H9 (cell line): ENCODE data around the gene SLC12A5. TPM values are rescaled to one million over a fixed set of nuclear protein-coding genes. Genes with fewer than 3 reads are reported as not detected.

ENCODE experiments used
- DNase-seq: peaks from one replicate; pipeline ENCODE4 v3.0.0-alpha.2; 2017
- H2AFZ ChIP-seq: one replicate; pipeline ENCODE4 v1.6.1; 2013; ENCODE audit warnings: mild to moderate bottlenecking, low read length, control low read depth, moderate library complexity
- H2AK5ac ChIP-seq: 2 replicates; pipeline ENCODE4 v1.6.1; 2013; ENCODE audit warnings: low read length, control low read depth, mixed read lengths; ENCODE audit not compliant: insufficient read length
- H2BK120ac ChIP-seq: one replicate; pipeline ENCODE4 v1.6.1; 2013; ENCODE audit warnings: low read depth, mild to moderate bottlenecking, low read length, control low read depth, inconsistent platforms; ENCODE audit not compliant: poor library complexity, severe bottlenecking
- H2BK12ac ChIP-seq: 2 replicates; pipeline ENCODE4 v1.6.1; 2013; ENCODE audit warnings: low read length, control low read depth, mixed read lengths, low read depth; ENCODE audit not compliant: insufficient read length
- H2BK15ac ChIP-seq: 2 replicates; pipeline ENCODE4 v1.6.1; 2013; ENCODE audit warnings: low read depth, low read length, control low read depth
- H2BK20ac ChIP-seq: one replicate; pipeline ENCODE4 v1.6.1; 2013; ENCODE audit warnings: low read depth, mild to moderate bottlenecking, low read length, control low read depth, inconsistent platforms; ENCODE audit not compliant: poor library complexity, severe bottlenecking
- H2BK5ac ChIP-seq: 2 replicates; pipeline ENCODE4 v1.6.1; 2013; ENCODE audit warnings: low read length, control low read depth, mixed read lengths; ENCODE audit not compliant: insufficient read length
- H3K14ac ChIP-seq: 2 replicates; pipeline ENCODE4 v1.6.1; 2013; ENCODE audit warnings: low read length, control low read depth; ENCODE audit not compliant: insufficient read depth
- H3K18ac ChIP-seq: 2 replicates; pipeline ENCODE4 v1.6.1; 2013; ENCODE audit warnings: low read depth, mild to moderate bottlenecking, mixed read lengths, low read length, control low read depth; ENCODE audit not compliant: insufficient read length
- H3K23ac ChIP-seq: 2 replicates; pipeline ENCODE4 v1.6.1; 2013; ENCODE audit warnings: low read length, control low read depth, mixed read lengths, low read depth; ENCODE audit not compliant: insufficient read length
- H3K23me2 ChIP-seq: 2 replicates; pipeline ENCODE4 v1.6.1; 2013; ENCODE audit warnings: low read depth, mild to moderate bottlenecking, mixed read lengths, low read length, control low read depth; ENCODE audit not compliant: insufficient read length, poor library complexity, severe bottlenecking
- H3K27ac ChIP-seq: 2 replicates; pipeline ENCODE4 v1.5.1; 2013; ENCODE audit warnings: low read length, control low read depth, mixed read lengths, low read depth; ENCODE audit not compliant: insufficient read length
- H3K27me3 ChIP-seq: 2 replicates; pipeline ENCODE4 v1.6.1; 2013; ENCODE audit warnings: low read length, control low read depth, inconsistent platforms; ENCODE audit not compliant: insufficient read depth
- H3K4ac ChIP-seq: 2 replicates; pipeline ENCODE4 v1.6.1; 2013; ENCODE audit warnings: low read depth, mild to moderate bottlenecking, control low read depth, inconsistent platforms, low read length, moderate library complexity
- H3K4me1 ChIP-seq: 2 replicates; pipeline ENCODE4 v1.6.1; 2013; ENCODE audit warnings: low read length, control low read depth, inconsistent platforms; ENCODE audit not compliant: insufficient read depth
- H3K4me2 ChIP-seq: 2 replicates; pipeline ENCODE4 v1.6.1; 2013; ENCODE audit warnings: low read length, control low read depth, mixed read lengths; ENCODE audit not compliant: insufficient read length, insufficient read depth
- H3K56ac ChIP-seq: 2 replicates; pipeline ENCODE4 v1.6.1; 2013; ENCODE audit warnings: low read depth, mild to moderate bottlenecking, mixed read lengths, low read length, control low read depth; ENCODE audit not compliant: insufficient read length
- H3K79me1 ChIP-seq: 2 replicates; pipeline ENCODE4 v1.6.1; 2013; ENCODE audit warnings: low read depth, mild to moderate bottlenecking, moderate library complexity, low read length, control low read depth, inconsistent platforms; ENCODE audit not compliant: insufficient read depth, poor library complexity, severe bottlenecking
- H3K79me2 ChIP-seq: 2 replicates; pipeline ENCODE4 v1.6.1; 2013; ENCODE audit warnings: low read length, control low read depth, inconsistent platforms; ENCODE audit not compliant: insufficient read depth
- H3K9ac ChIP-seq: 2 replicates; pipeline ENCODE4 v1.6.1; 2013; ENCODE audit warnings: low read length, control low read depth, mixed read lengths; ENCODE audit not compliant: insufficient read length; ENCODE audit errors: extremely low read depth
- H3K9me3 ChIP-seq: one replicate; pipeline ENCODE4 v1.6.1; 2013; ENCODE audit warnings: low read depth, low read length, inconsistent platforms; ENCODE audit not compliant: control insufficient read depth
- H3T11ph ChIP-seq: one replicate; pipeline ENCODE4 v1.6.1; 2013; ENCODE audit warnings: mild to moderate bottlenecking, low read length, control low read depth, inconsistent platforms
- H4K20me1 ChIP-seq: one replicate; pipeline ENCODE4 v1.6.1; 2013; ENCODE audit not compliant: control insufficient read depth, insufficient read length, insufficient read depth
- H4K5ac ChIP-seq: 2 replicates; pipeline ENCODE4 v1.6.1; 2013; ENCODE audit warnings: low read depth, mild to moderate bottlenecking, mixed read lengths, low read length, control low read depth; ENCODE audit not compliant: insufficient read length
- H4K8ac ChIP-seq: replicated peaks from 2 replicates; pipeline ENCODE4 v1.6.1; 2013; ENCODE audit warnings: low read length, control low read depth, mixed read lengths, low read depth; ENCODE audit not compliant: insufficient read length
- H4K91ac ChIP-seq: 2 replicates; pipeline ENCODE4 v1.6.1; 2013; ENCODE audit warnings: low read depth, mild to moderate bottlenecking, moderate library complexity, mixed read lengths, low read length, control low read depth; ENCODE audit not compliant: insufficient read length
- H3K27ac Mint-ChIP-seq, 3 experiments: 2 replicates in 2 of 3; 3 replicates in 1 of 3; pipeline ENCODE4 v1.8.0; 2020 to 2021; ENCODE audit warnings: mixed read lengths in 3 of 3, mild to moderate bottlenecking in 1 of 3, moderate library complexity in 1 of 3
- H3K27me3 Mint-ChIP-seq: 2 replicates; pipeline ENCODE4 v1.8.0; 2021; ENCODE audit warnings: low read depth, mild to moderate bottlenecking, moderate library complexity, mixed read lengths
- H3K36me3 Mint-ChIP-seq, 3 experiments: 2 replicates in 2 of 3; 3 replicates in 1 of 3; pipeline ENCODE4 v1.8.0; 2020 to 2021; ENCODE audit warnings: low read depth in 3 of 3, mixed read lengths in 3 of 3; ENCODE audit not compliant: insufficient read depth in 1 of 3
- H3K4me1 Mint-ChIP-seq, 2 experiments: 2 replicates each; pipeline ENCODE4 v1.8.0; 2020; ENCODE audit warnings: mixed read lengths in 2 of 2
- H3K4me3 Mint-ChIP-seq, 2 experiments: 2 replicates in 1 of 2; 3 replicates in 1 of 2; pipeline ENCODE4 v1.8.0; 2020 to 2021; ENCODE audit warnings: mild to moderate bottlenecking in 2 of 2, mixed read lengths in 2 of 2, moderate library complexity in 1 of 2
- H3K9me3 Mint-ChIP-seq, 2 experiments: 2 replicates in 1 of 2; 3 replicates in 1 of 2; pipeline ENCODE4 v1.8.0; 2020; ENCODE audit warnings: mild to moderate bottlenecking in 2 of 2, mixed read lengths in 2 of 2, moderate library complexity in 1 of 2
- WGBS: extraction: QIAGEN DNeasy Blood & Tissue Kit; methylation state at CpG from one replicate; pipeline ENCODE4 v1.1.7; 2013; ENCODE audit warnings: missing lambda C conversion rate, low lambda C conversion rate, mixed read lengths; ENCODE audit not compliant: insufficient read length; ENCODE audit errors: extremely low coverage; 5-methylcytosine and 5-hydroxymethylcytosine counted together
- total RNA-seq: library from RNA; stranded (reverse); gene quantifications from 2 replicates; pipeline ENCODE4 v1.2.1, GENCODE V29; 2021
- TF ChIP-seq, protein P1 (sequence below): fragments of 200-600 bp; sonication (generic); conservative IDR thresholded peaks from 3 replicates; pipeline ENCODE4 v1.8.0; 2021; ENCODE audit warnings: antibody characterized with exemption, mild to moderate bottlenecking

SLC12A5 gene
- total RNA-seq, 1 experiment from 2014 or later, result 8.7 TPM

DNA sequence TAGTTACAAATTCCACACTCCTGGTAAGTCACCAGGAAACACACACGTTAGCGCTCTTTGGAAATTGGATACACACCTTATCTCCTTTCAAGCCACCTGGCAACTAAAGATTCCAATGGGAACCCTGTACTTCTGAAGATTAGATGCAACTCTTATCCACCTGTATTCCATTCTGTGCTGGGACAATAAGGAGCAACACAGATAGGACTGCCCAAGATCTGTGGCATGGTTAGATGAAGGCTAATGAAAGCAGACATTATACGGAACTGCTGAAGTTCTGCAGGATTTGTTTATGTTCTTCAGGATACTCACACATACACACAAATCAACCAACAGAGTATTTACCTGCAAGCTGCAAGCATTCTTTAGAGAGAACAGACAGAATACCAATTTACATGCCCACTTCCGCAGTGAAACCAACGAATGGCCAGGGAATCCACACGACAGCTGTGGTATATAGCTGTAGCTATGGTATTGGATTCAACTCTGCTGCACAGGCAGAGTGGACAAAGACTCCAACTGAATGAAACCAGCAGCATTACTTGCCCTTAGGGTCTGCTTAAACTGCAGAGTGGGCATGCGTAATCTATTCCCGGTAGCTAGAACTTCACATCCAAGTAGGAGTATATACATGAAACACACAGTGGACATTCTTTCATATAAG is 48.8 kb downstream of the SLC12A5 start:
- no peak overlapping the region for H2BK15ac ChIP-seq
- no peak overlapping the region for H3K4me2 ChIP-seq
- H4K20me1 ChIP-seq, result no peaks in the 10 kb centered on the region
- no peak overlapping the region for H2AFZ ChIP-seq
- H3K4me1 ChIP-seq, result peaks cover 17% of the 10 kb centered on the region
- no peak overlapping the region for H3K18ac ChIP-seq
- Mint-ChIP-seq H3K4me1 (peaks cover 31 to 33% of the 10 kb centered on the region in 2 experiments), H3K27me3 (no peaks in the 10 kb centered on the region), H3K27ac (0 out of 7 replicates have a peak overlapping the region, but pooled peaks of 1 of the 3 experiments have one; percentile 9), H3K36me3 (peaks cover 7 to 31% (median 19%) of the 10 kb centered on the region in 3 experiments), H3K9me3 (no peaks in the 10 kb centered on the region), H3K4me3 (no peak overlapping the region)
- H4K5ac ChIP-seq, result no peak overlapping the region
- TF ChIP-seq, protein P1, sequence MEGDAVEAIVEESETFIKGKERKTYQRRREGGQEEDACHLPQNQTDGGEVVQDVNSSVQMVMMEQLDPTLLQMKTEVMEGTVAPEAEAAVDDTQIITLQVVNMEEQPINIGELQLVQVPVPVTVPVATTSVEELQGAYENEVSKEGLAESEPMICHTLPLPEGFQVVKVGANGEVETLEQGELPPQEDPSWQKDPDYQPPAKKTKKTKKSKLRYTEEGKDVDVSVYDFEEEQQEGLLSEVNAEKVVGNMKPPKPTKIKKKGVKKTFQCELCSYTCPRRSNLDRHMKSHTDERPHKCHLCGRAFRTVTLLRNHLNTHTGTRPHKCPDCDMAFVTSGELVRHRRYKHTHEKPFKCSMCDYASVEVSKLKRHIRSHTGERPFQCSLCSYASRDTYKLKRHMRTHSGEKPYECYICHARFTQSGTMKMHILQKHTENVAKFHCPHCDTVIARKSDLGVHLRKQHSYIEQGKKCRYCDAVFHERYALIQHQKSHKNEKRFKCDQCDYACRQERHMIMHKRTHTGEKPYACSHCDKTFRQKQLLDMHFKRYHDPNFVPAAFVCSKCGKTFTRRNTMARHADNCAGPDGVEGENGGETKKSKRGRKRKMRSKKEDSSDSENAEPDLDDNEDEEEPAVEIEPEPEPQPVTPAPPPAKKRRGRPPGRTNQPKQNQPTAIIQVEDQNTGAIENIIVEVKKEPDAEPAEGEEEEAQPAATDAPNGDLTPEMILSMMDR, result no peak
- H4K91ac ChIP-seq, result no peak overlapping the region
- no peak overlapping the region for H2BK120ac ChIP-seq
- no peaks in the 10 kb centered on the region for H3K23me2 ChIP-seq
- H2BK20ac ChIP-seq, result no peak overlapping the region
- no peaks in the 10 kb centered on the region for H3K9me3 ChIP-seq
- H3K4ac ChIP-seq, result no peak overlapping the region
- H3K23ac ChIP-seq, result no peak overlapping the region
- no peak overlapping the region for H3K9ac ChIP-seq
- no peak overlapping the region for H3K56ac ChIP-seq
- H3K27ac ChIP-seq, result no peak overlapping the region
- no peak overlapping the region for H2BK5ac ChIP-seq
- peaks cover 3% of the 10 kb centered on the region for H3K79me1 ChIP-seq
- no peaks in the 10 kb centered on the region for H3K27me3 ChIP-seq
- no CpG with 5 or more reads among the region's 8 CpGs for WGBS
- H2BK12ac ChIP-seq, result no peak overlapping the region
- H3K14ac ChIP-seq, result no peak overlapping the region
- no peak overlapping the region for H3T11ph ChIP-seq
- H2AK5ac ChIP-seq, result no peak overlapping the region
- DNase-seq, result no peak
- H4K8ac ChIP-seq, result no peak overlapping the region
- H3K79me2 ChIP-seq, result peaks cover 2% of the 10 kb centered on the region; the same call in 1 of the 2 replicates
